SKM-1 treated with dmso at 0.1 percent for 144 hours (cell line): ENCODE measurements around the gene DGLUCY.
"Not testable (repeated sequence)": the region's sequence is repeated elsewhere in the genome, so short reads cannot be mapped to it uniquely, and the experiment has no call there.

Experiments used
- DNase-seq: peaks from one replicate; lab custom pipeline; 2025; ENCODE audit not compliant: unreplicated experiment; lab: John Stamatoyannopoulos, UW

Gene DGLUCY

DNA sequence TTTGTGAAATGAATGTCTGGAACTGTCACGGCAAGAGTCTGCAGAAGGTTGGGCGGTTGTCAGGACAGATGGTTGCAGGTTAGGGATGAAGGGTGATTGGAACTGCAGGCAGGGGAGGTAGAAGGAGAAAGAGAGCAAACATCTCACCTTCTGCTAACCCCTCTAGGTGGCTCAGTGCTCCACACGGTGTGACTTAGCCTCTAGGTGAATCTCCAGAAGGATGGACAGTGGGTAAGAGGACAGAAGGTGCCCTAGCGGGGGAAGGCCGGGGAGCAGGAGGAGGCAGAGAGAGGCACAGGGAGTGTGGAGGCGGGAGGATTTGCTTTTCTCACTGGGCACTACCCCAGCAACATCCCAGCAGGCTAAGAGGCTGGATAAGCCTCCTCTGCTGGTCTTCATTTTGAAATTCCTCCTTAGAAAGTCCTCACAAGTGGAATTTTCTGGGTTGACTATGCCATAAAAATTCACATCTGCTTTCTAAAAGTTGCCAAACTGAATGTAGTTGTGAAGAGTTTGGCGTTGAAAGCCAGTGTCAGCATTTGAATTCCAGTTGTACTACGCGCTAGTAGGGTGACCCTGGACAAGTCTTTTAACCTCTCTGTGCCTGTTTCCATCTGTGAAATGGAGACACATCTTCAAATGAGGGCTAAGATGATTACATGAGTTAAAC is 141.3 kb downstream of the DGLUCY start:
- DNase-seq: no peak

DNA sequence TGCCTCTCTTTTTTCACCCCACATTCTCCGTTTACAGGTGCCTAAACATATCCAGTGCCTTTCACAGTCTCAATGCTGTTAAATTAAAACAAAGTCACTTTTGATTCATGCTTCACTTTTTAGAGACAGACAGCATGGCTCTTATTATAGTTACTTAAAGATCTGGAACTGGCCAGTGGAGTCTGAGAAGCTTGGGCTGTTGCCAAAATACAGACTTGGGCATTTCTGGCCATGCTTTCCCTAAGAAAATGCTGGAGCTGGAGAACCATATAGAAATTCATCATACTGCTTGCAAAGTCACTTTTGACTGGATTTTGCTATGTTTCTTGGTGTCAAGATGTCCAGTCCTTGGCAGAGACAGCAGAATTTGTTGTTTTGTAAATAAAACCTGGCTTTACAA is 142.8 kb downstream of the DGLUCY start:
- no peak for DNase-seq

DNA sequence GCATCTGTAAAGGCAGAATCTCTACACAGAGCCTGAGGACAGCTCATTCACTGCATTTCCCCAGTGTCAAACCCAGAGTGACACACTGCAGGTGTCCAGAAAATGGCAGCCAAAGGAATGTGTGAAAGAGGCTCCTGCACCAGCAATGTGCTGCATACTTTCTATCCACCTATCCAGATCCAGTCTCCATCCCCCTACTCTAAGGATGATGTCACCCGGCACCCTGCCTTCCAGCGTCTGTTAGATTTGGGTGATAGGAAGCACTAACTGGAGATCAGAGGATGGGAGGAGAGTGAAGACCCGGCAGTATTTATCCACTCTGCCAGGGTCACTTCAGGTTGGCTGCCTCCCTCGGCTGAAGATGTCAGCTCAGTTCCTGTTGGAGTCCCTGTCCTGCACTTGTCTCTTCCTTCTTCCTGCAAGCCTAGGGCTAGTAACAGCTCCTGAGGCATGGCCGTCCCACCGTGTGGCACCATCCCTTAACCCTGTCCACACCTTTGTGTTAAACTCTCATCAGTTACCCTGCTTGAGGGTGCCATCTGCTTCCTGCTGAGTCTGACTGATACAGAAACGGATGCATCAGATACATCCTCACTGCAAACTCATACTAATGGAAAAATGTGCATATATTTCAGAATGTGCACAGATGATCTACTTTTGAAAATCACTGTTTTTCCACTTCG is 143.6 kb downstream of the DGLUCY start:
- DNase-seq: no peak

DNA sequence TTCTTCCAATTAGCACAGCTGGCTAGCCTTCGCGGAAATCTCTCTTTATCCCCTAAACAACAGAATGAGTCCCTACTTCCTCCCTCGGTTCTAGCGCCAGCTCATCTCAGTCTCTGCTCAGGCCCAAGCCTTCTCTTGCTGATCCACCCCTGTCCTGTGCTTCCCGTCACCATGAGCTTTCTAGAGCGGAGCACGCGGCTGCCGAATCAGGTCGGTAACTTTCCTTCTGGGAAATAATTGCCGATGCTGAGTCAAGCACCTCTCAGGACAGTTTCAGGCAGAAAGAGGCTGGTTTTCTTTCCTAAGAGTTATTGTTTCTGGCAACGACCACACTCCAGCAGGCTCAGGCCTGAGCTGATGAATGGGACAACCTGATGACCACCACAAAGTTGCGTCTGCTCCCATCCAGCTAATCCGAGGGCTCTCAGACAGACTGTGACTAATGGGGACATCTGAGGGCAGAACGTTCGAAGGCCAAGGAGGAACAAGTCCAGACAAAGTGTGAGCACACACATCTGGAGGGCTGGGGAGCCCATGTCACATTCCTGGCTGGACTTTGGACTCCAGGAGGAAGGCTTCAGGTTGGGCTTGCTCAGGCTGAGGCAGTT is 144.2 kb downstream of the DGLUCY start:
- DNase-seq: no peak

GRCh38 chr14:91258876-91259275 is 145.0 kb downstream of the DGLUCY start:
- no peak for DNase-seq

- DNase-seq: no peak
Measured at GRCh38 chr14:91261115-91261514, 147.2 kb downstream of the DGLUCY start.

- no peak for DNase-seq
Measured at GRCh38 chr14:91261986-91262549, 148.2 kb downstream of the DGLUCY start.

- no peak for DNase-seq
Measured at GRCh38 chr14:91263329-91263728, 149.5 kb downstream of the DGLUCY start.

- no peak for DNase-seq
Measured at GRCh38 chr14:91264151-91265150, 150.6 kb downstream of the DGLUCY start.

DNA sequence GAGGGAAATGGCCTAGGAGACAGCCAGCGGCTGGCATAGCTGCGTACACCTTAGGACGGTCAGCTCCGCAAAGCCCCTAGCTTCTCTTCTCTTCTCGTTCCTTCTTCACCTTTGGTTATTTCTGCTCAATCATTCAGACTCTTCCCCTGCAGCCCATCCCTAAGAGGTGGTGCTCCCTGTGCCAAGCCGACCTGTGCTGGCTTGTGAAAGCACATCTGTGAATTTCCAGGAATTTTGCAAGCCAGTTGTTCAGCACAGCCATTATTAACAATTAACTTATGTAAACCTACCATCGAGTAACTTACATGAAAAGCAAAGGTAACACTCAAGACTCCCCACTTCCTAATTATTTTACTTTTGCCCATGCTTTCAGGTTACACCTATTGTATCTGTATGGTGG is 151.5 kb downstream of the DGLUCY start:
- no peak for DNase-seq

- not testable (repeated sequence) for DNase-seq
Measured at GRCh38 chr14:91266276-91266675, 152.4 kb downstream of the DGLUCY start.

- no peak for DNase-seq
Measured at GRCh38 chr14:91267965-91268437, 154.1 kb downstream of the DGLUCY start.

DNA sequence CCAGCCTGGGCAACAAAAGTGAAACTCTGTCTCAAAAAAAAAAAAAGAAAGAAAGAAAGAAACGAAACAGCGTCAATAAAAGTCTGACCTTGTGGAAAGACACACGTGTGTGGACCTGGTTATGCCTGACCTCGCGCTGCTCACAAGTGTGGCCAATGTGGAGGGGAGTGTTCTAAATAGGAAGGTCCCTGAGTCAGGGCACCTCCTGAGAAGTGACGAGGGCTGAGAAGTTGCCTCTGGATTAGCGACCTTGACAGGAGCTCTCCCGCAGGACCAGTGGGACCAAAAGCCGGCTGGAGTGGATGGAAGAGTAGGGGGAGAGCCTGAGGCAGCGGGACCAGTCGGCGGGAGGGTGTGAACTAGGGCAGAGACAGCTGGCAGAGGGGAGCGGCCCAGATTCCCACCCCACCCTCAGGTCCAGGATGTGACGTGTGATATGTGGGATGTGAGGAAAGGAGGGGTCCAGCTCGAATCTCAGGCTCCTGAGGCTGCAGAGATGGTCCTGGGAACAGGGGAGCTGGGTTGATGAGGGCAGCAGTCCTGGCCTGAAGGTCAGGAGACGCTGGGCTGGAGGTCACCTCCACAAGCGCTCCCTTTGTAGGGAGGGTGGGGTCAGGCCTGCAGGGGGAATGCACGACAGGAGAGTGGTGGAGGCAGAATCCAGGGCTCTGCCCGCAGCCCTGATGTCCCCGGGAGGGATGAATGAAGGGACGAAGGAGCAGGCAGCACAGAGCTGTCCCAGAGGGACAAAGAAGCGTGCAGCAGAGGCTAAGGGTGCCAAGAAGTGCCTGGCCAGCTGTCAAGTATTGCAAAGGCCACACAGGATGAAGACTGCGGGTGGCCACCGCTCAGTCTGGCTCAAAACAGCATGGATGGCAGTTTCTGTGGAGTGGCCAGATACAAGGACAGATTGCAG is 155.5 kb downstream of the DGLUCY start:
- DNase-seq: no peak

DNA sequence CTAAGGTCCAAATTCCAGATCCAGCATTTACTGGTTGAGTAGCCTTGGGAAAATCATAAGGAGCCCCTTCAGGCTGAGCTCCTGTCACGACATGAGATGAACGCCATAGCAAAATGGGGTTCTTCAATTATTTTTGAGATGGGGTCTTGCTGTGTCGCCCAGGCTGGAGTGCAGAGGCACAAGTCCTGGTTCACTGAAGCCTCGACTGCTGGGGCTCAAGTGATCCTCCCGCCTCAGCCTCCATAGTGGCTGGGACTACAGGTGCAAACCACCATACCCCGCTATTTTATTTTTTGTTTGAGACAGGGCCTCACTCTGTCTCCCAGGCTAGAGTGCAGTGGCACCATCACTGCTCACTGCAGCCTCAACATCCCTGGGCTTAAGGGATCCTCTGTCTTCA is 156.3 kb downstream of the DGLUCY start:
- DNase-seq: no peak

DNA sequence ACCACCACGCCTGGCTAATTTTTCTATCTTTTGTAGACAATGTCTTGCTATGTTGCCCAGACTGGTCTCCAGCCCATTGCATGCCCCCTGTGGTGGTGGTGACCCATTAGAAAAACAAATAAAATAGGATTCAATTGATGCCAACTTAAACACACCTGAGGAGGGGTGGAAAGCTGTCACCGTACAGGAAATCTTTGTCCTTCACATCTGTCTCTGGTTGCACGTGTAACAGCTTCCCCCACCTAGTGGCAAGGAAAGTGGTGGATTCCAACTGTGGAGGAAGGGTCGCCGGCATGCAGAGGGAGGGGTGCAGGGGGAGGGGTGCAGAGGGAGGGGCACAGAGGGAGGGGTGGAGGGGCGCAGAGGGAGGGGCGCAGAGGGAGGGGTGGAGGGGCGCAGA is 156.7 kb downstream of the DGLUCY start:
- DNase-seq: no peak

GRCh38 chr14:91271639-91272038 is 157.8 kb downstream of the DGLUCY start:
- no peak for DNase-seq

DNA sequence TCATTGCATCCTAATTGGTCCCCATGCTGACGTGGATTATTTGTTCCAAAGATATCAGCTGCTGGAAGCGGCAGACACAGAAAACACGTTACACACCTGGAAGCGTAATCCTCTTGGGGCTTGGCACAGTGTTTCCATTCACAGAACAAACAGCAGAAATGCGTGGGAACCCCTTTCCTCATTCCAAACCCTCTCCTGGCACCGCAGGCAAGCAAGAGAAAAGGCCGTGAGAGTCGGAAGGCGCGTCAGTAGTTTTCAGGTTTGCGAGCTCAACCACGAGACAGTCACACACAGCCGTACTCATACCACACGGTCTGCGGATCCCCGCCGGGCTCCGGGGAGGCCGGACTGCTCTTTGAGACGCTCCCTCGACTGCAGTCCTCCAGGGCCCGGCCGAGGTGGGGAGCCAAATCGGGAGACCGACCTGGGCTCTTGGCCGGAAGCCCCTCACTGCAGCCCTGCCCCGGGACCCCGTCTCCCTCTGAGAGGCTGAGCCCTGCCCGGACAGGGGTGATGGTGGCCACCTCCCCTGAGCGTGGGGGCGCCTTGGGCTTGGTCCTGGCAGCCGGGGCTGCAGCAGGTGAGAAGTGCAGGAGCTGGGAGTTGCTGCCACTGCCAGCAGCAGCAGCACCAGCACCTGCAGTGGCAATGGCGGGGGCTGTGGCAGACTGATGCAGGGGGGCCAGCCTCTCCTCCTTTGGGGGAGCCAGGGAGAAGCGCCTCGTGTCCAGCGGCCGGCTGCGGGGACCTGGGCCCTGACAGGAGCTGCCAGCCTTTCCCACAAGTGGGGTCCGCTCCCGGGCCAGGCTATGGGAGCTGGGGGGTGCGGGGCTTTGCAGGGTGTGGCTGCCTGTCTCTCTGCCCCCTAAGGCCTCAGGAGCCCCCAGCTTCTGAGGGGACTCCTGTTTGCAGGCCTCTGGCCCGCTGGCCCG is 158.7 kb downstream of the DGLUCY start:
- no peak for DNase-seq

DNA sequence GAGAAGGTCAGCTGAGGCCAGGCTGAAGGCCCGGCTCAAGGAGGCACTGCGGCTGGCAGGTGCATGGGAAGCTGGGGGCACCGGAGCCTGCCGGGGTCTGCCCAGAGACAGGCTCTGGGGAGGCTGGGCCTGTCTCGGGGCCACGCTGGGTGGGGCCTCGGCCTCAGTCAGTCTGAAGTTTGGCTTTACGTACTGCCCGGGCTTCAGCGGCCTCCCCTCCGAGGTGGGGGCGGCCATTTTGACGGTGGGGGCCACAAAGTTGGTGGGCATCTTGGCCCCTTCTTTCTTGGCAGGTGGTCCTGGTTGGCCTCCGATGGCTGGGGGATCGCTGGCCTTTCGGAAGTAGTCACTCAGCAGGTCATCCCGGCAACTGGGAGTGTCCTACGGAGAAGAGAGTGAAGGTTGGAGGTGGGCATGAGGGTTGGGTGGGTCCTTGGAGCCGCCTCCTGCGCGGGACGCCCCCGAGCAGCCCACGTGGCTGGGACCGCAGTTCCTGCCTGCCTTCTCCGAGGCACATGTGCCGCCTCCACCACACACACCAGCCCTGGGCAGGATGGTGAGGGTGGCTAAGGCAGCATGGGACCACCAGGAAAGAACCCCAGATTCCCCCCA is 159.5 kb downstream of the DGLUCY start:
- DNase-seq: no peak
